GM12872 (cell line): ENCODE data around the gene ZNF19.

ENCODE experiments used
- CTCF ChIP-seq: IDR thresholded peaks from 3 replicates; pipeline ENCODE4 v1.5.1; 2011; ENCODE audit warnings: low read depth, mild to moderate bottlenecking, low read length, moderate library complexity; ENCODE audit not compliant: insufficient read depth

ZNF19 gene

GRCh38 chr16:71489122-71489521 lies at the start of gene ZNF19:
TSS of gene ZNF19 (minus strand) at chr16:71489324. CDS start at chr16:71482114, 7,210 bp downstream.
- TF ChIP-seq CTCF, result no peak

DNA sequence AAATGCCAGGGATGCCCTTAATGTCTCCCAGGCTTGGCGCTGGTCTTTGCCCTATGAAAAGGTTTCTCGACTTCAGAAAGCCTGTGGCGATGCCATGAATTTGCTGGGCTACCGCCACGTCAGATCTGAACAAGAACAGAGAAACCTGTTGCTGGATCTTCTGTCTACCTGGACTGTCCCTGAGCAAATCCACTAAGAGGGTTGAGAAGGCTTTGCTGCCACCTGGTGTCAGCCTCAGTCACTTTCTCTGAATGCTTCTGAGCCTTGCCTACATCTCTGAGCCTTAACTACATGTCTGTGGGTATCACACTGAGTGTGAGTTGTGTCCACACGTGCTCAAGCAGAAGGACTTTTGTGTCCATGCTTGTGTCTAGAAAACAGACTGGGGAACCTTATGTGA lies 48.5 kb upstream of the ZNF19 start:
- peak; percentile 83 for TF ChIP-seq CTCF

DNA sequence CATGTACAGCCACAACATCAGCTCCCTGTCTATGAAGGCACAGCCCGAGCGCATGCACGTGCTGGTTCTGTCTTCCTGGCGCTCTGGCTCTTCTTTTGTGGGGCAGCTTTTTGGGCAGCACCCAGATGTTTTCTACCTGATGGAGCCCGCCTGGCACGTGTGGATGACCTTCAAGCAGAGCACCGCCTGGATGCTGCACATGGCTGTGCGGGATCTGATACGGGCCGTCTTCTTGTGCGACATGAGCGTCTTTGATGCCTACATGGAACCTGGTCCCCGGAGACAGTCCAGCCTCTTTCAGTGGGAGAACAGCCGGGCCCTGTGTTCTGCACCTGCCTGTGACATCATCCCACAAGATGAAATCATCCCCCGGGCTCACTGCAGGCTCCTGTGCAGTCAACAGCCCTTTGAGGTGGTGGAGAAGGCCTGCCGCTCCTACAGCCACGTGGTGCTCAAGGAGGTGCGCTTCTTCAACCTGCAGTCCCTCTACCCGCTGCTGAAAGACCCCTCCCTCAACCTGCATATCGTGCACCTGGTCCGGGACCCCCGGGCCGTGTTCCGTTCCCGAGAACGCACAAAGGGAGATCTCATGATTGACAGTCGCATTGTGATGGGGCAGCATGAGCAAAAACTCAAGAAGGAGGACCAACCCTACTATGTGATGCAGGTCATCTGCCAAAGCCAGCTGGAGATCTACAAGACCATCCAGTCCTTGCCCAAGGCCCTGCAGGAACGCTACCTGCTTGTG lies 47.8 kb upstream of the ZNF19 start:
- no peak for TF ChIP-seq CTCF

GRCh38 chr16:71532366-71532765 lies 43.2 kb upstream of the ZNF19 start:
- TF ChIP-seq CTCF, result no peak

- TF ChIP-seq CTCF, result no peak
These were observed 39.7 kb upstream of the ZNF19 start for GRCh38 chr16:71528863-71529262.

GRCh38 chr16:71528257-71528656 lies 39.1 kb upstream of the ZNF19 start:
- TF ChIP-seq CTCF, result no peak

GRCh38 chr16:71526111-71526631 lies 37.0 kb upstream of the ZNF19 start, which contains the start of gene CHST4:
TSS of gene CHST4 (plus strand) at chr16:71526426. CDS start at chr16:71536678, 10,252 bp downstream.
- TF ChIP-seq CTCF, result no peak
